ENCODE results near the gene TARS1.

DNA sequence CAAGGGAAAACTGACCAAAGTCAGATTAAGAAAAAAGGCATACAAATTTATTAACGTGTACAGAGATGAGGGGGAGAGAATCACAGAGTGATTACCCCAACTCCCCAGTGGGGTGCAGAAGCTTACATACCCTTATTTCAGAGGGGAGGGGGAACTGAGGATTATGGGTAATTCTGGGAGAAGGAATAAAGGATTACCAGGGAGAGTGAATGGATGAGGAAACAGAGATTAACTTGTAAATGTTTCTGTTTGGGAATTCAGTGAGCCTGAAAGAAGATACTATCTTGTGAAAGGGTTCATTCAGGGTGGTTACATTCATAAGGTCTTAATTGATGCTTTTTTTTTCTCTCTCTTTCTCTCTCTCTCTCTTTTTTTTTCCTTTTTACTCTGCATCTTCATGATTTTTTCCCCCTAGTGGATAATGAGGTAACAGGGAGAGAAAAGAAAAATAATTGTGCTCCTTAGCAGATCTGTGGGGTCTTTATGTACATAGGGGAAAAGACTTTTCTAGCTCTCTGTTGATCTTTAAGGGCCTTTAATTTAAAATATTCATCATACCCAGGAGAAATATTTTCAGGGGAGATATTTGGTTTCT, 49.4 kb downstream of the TARS1 start:
- TF ChIP-seq, protein P1, sequence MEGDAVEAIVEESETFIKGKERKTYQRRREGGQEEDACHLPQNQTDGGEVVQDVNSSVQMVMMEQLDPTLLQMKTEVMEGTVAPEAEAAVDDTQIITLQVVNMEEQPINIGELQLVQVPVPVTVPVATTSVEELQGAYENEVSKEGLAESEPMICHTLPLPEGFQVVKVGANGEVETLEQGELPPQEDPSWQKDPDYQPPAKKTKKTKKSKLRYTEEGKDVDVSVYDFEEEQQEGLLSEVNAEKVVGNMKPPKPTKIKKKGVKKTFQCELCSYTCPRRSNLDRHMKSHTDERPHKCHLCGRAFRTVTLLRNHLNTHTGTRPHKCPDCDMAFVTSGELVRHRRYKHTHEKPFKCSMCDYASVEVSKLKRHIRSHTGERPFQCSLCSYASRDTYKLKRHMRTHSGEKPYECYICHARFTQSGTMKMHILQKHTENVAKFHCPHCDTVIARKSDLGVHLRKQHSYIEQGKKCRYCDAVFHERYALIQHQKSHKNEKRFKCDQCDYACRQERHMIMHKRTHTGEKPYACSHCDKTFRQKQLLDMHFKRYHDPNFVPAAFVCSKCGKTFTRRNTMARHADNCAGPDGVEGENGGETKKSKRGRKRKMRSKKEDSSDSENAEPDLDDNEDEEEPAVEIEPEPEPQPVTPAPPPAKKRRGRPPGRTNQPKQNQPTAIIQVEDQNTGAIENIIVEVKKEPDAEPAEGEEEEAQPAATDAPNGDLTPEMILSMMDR (tag by site-specific recombination; IDR thresholded peaks at IDR 0.05) = no peak
- TF ChIP-seq ZNF362 (tag by site-specific recombination; IDR thresholded peaks at IDR 0.05) (no peak), ZNF274 (IDR thresholded peaks at IDR 0.05; ENCODE audit: low read length) (no peak), ZNF274 (tag by site-specific recombination; IDR thresholded peaks at IDR 0.05; ENCODE audit: borderline replicate concordance) (no peak), ZNF777 (tag by site-specific recombination; IDR thresholded peaks at IDR 0.05; ENCODE audit: borderline replicate concordance) (no peak), ZNF19 (tag by site-specific recombination; IDR thresholded peaks at IDR 0.05; ENCODE audit: low read depth) (no peak), YY1 (tag by site-specific recombination; IDR thresholded peaks at IDR 0.05) (no peak)
- TF ChIP-seq, protein P2, sequence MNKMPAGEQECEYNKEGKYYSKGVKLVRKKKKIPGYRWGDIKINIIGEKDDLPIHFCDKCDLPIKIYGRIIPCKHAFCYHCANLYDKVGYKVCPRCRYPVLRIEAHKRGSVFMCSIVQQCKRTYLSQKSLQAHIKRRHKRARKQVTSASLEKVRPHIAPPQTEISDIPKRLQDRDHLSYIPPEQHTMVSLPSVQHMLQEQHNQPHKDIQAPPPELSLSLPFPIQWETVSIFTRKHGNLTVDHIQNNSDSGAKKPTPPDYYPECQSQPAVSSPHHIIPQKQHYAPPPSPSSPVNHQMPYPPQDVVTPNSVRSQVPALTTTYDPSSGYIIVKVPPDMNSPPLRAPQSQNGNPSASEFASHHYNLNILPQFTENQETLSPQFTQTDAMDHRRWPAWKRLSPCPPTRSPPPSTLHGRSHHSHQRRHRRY (tag by site-specific recombination; IDR thresholded peaks at IDR 0.05) = no peak
